NK-92 treated with Interleukin-12 subunit alpha and Interleukin-12 subunit beta, amount 100 ng/mL, for 24 hours (cell line): ENCODE data around the gene CBLL1.

ENCODE experiments used
- DNase-seq: peaks from one replicate; lab custom pipeline; 2025; lab: John Stamatoyannopoulos, UW

CBLL1 gene

GRCh38 chr7:107743567-107744344 is at the start of gene CBLL1:
CBLL1 (plus strand) TSS chr7:107744142; CDS start chr7:107744164, 22 bp downstream.
- DNase-seq: peak; percentile 97

GRCh38 chr7:107694386-107694785 is 49.6 kb upstream of the CBLL1 start:
- no peak for DNase-seq

GRCh38 chr7:107696330-107696946 is 47.5 kb upstream of the CBLL1 start:
- no peak for DNase-seq

GRCh38 chr7:107697321-107698049 is 46.5 kb upstream of the CBLL1 start:
- no peak for DNase-seq

- no peak for DNase-seq
Measured at GRCh38 chr7:107700570-107700969, 43.4 kb upstream of the CBLL1 start.

- DNase-seq: no peak
Measured at GRCh38 chr7:107701191-107701590, 42.8 kb upstream of the CBLL1 start.

- DNase-seq: no peak
Measured at GRCh38 chr7:107703219-107703618, 40.7 kb upstream of the CBLL1 start.

GRCh38 chr7:107703872-107704271 is 40.1 kb upstream of the CBLL1 start:
- no peak for DNase-seq

GRCh38 chr7:107708956-107709355 is 35.0 kb upstream of the CBLL1 start:
- DNase-seq: no peak

- DNase-seq: no peak
Measured at GRCh38 chr7:107711301-107711700, 32.6 kb upstream of the CBLL1 start.

GRCh38 chr7:107712025-107712424 is 31.9 kb upstream of the CBLL1 start:
- no peak for DNase-seq

- DNase-seq: no peak
Measured at GRCh38 chr7:107712896-107713295, 31.0 kb upstream of the CBLL1 start.

GRCh38 chr7:107715531-107715930 is 28.4 kb upstream of the CBLL1 start:
- no peak for DNase-seq

GRCh38 chr7:107718456-107719193 is 25.3 kb upstream of the CBLL1 start:
- DNase-seq: no peak

GRCh38 chr7:107721286-107721685 is 22.7 kb upstream of the CBLL1 start:
- no peak for DNase-seq

- DNase-seq: no peak
Measured at GRCh38 chr7:107723255-107723654, 20.7 kb upstream of the CBLL1 start.

- peak; percentile 35 for DNase-seq
Measured at GRCh38 chr7:107725138-107725740, 18.7 kb upstream of the CBLL1 start.

GRCh38 chr7:107726356-107727130 is 17.4 kb upstream of the CBLL1 start:
- DNase-seq: no peak

GRCh38 chr7:107728276-107728675 is 15.7 kb upstream of the CBLL1 start:
- no peak for DNase-seq

- DNase-seq: peak; percentile 70
Measured at GRCh38 chr7:107742678-107743566, 1.0 kb upstream of the CBLL1 start.
